B cell (primary cell): ENCODE data around the gene EEF1A2. TPM values are rescaled to one million over a fixed set of nuclear protein-coding genes. Genes with fewer than 3 reads are reported as not detected.

Experiments
- ATAC-seq: fragments of 200-7000 bp; cut with Tn5 transposase; one replicate; pipeline ENCODE4 v1.10.0; 2021; ENCODE audit warnings: low read depth, mild to moderate bottlenecking, moderate number of reproducible peaks, moderate library complexity
- CTCF ChIA-PET: fragments of 350-600 bp; sonication (Branson Sonifier 250); formaldehyde crosslinking; loops from one replicate; lab custom pipeline; 2021; ENCODE audit warnings: antibody characterized with exemption, inconsistent platforms; lab: Charles Lee
- POLR2A ChIA-PET: fragments of 350-600 bp; sonication (Branson Sonifier 250); formaldehyde crosslinking; loops from one replicate; lab custom pipeline; 2021; ENCODE audit warnings: antibody characterized with exemption; lab: Charles Lee
- DNase-seq: peaks from one replicate; pipeline ENCODE4 v3.0.0; 2013
- H2AFZ ChIP-seq: 2 replicates; pipeline ENCODE4 v1.6.1; 2012; ENCODE audit warnings: mild to moderate bottlenecking, low read depth, low read length; ENCODE audit not compliant: insufficient read depth, poor library complexity, severe bottlenecking
- H3K27ac ChIP-seq, 2 donors: 1 replicate in 1 of 2; 2 replicates in 1 of 2; pipeline ENCODE4 v1.5.1; 2012 to 2013; ENCODE audit warnings: low read length in 2 of 2, mild to moderate bottlenecking in 2 of 2, moderate library complexity in 1 of 2
- H3K27me3 ChIP-seq, 4 experiments: fragments of 200-600 bp in 1 of 4; sonication (generic) in 1 of 4; replicated peaks in 1 of 4; 1 replicate in 2 of 4; 2 replicates in 2 of 4; pipeline versions ENCODE4 v1.6.1 to v1.7.0; 2013 to 2016; ENCODE audit warnings: low read length in 3 of 4, mild to moderate bottlenecking in 2 of 4, mixed read lengths in 1 of 4, moderate library complexity in 1 of 4; ENCODE audit not compliant: insufficient read depth in 4 of 4, control insufficient read depth in 3 of 4; ENCODE audit errors: control extremely low read depth in 1 of 4
- H3K36me3 ChIP-seq, 2 experiments: replicated peaks in 1 of 2; 1 replicate in 1 of 2; 2 replicates in 1 of 2; pipeline versions ENCODE4 v1.6.1 to v1.7.1; 2013; ENCODE audit warnings: low read length in 1 of 2; ENCODE audit not compliant: insufficient read depth in 2 of 2, control insufficient read depth in 1 of 2; ENCODE audit errors: control extremely low read depth in 1 of 2, extremely low read depth in 1 of 2
- H3K4me1 ChIP-seq, 2 donors: fragments of 200-600 bp in 1 of 2; sonication (generic) in 1 of 2; 1 replicate in 1 of 2; 2 replicates in 1 of 2; pipeline versions ENCODE4 v1.5.1 to v1.6.1; 2013 to 2017; ENCODE audit warnings: low read length in 2 of 2; ENCODE audit not compliant: control insufficient read depth in 2 of 2, insufficient read depth in 2 of 2
- H3K4me2 ChIP-seq: replicated peaks from 2 replicates; pipeline ENCODE3; 2012; ENCODE audit warnings: mild to moderate bottlenecking, low read depth, low read length; ENCODE audit not compliant: poor library complexity, severe bottlenecking
- H3K4me3 ChIP-seq, 5 experiments: fragments of 200-600 bp in 1 of 5; sonication (generic) in 1 of 5; 1 replicate in 3 of 5; 2 replicates in 2 of 5; pipeline versions ENCODE4 v1.5.1 to v1.7.0; 2011 to 2016; ENCODE audit warnings: low read length in 4 of 5, mild to moderate bottlenecking in 4 of 5, low read depth in 2 of 5, control low read depth in 1 of 5, moderate library complexity in 1 of 5; ENCODE audit not compliant: insufficient read depth in 1 of 5; ENCODE audit errors: control extremely low read depth in 1 of 5, extremely low read depth in 1 of 5
- H3K79me2 ChIP-seq: fragments of 200-600 bp; sonication (generic); one replicate; pipeline ENCODE4 v1.6.0; 2016; ENCODE audit warnings: low read length; ENCODE audit not compliant: control insufficient read depth, insufficient read depth
- H3K9ac ChIP-seq: fragments of 200-600 bp; sonication (generic); 2 replicates; pipeline ENCODE4 v1.6.1; 2017; ENCODE audit warnings: mild to moderate bottlenecking, low read length, moderate library complexity
- H3K9me3 ChIP-seq, 3 donors: one replicate each; pipeline versions ENCODE4 v1.6.1 to v1.7.1; 2013; ENCODE audit warnings: low read length in 2 of 3; ENCODE audit not compliant: control insufficient read depth in 2 of 3, insufficient read depth in 1 of 3; ENCODE audit errors: control extremely low read depth in 1 of 3
- H4K20me1 ChIP-seq: 2 replicates; pipeline ENCODE4 v1.6.0; 2012; ENCODE audit warnings: mild to moderate bottlenecking, low read length; ENCODE audit not compliant: insufficient read depth, control insufficient read depth, poor library complexity, severe bottlenecking
- H3K27ac Mint-ChIP-seq: one replicate; pipeline ENCODE4 v1.8.0; 2021; ENCODE audit warnings: mixed read lengths
- H3K27me3 Mint-ChIP-seq: one replicate; pipeline ENCODE4 v1.8.0; 2021; ENCODE audit warnings: mixed read lengths
- H3K4me1 Mint-ChIP-seq: one replicate; pipeline ENCODE4 v1.8.0; 2021; ENCODE audit warnings: mixed read lengths
- H3K4me3 Mint-ChIP-seq: one replicate; pipeline ENCODE4 v1.8.0; 2021; ENCODE audit warnings: mixed read lengths
- H3K9me3 Mint-ChIP-seq: one replicate; pipeline ENCODE4 v1.8.0; 2022; ENCODE audit warnings: mixed read lengths; ENCODE audit not compliant: insufficient read depth
- EZH2 ChIP-seq: IDR thresholded peaks from 2 replicates; pipeline ENCODE4 v1.6.1; 2012; ENCODE audit warnings: borderline replicate concordance, low read depth, mild to moderate bottlenecking, moderate library complexity, low read length; ENCODE audit not compliant: insufficient read depth, poor library complexity, severe bottlenecking
- WGBS: methylation state at CpG from one replicate; pipeline ENCODE4 v1.1.5; 2013; ENCODE audit warnings: missing lambda C conversion rate; ENCODE audit not compliant: insufficient coverage; 5-methylcytosine and 5-hydroxymethylcytosine counted together
- intact Hi-C: fragments of 100-400 bp; cut with micrococcal nuclease; formaldehyde crosslinking; loops from one replicate; pipeline ENCODE4 v1.10.0; 2022
- polyA plus RNA-seq: library from polyadenylated mRNA; depleted of rRNA; stranded (reverse); fragments of >200 nt; gene quantifications from 2 replicates; pipeline ENCODE4 v1.2.3, GENCODE V29; 2012
- total RNA-seq, 2 donors: library from RNA; stranded (reverse); fragments of 120-200 nt in 1 of 2; gene quantifications; 1 replicate in 1 of 2; 2 replicates in 1 of 2; pipeline versions ENCODE4 v1.2.3 to v1.2.4, GENCODE V29; 2013 to 2022
- TF ChIP-seq, protein P1 (sequence below): fragments of 200-600 bp; IDR thresholded peaks from one replicate; pipeline ENCODE4 v1.8.0; 2022; ENCODE audit warnings: antibody characterized with exemption, mild to moderate bottlenecking

Gene EEF1A2
- total and polyA plus RNA-seq, 2 donors (not counting 1 experiment from before 2014, with no cell fraction given), result 2.2 to 2.9 TPM

DNA sequence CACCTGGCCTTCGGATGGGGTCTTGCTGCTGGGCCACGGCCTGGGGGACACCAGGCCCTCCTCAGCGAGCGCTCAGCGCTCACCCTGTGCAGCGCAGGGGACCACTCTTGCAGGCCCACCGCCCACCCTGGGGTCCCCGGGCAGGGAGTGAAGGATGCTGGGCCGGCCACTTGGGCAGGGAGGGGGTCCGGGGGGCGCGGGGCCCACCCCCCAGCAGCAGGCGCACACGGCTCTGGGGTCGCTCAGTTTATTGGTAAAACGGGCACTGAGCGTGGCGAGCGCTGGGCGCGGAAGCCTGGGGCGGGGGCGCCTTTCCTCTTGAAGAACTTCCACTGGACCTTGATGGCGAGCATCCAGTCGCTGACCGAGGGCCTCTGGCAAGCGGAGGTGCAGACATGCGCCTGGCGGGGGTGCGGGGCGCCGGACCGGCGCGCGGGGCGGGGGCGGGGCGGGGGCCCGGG is 11.1 kb downstream of the EEF1A2 start:
- Histone ChIP-seq H3K4me1 (peaks cover 0 to 5% of the 10 kb centered on the region in 2 donors), H3K4me2 (no peak overlapping the region), H3K36me3 (no peaks in the 10 kb centered on the region), H3K9me3 (peaks cover 0 to 21% (median 0%) of the 10 kb centered on the region in 3 donors), H4K20me1 (no peaks in the 10 kb centered on the region), H3K79me2 (no peaks in the 10 kb centered on the region), H3K4me3 (no peak overlapping the region), H3K27ac (no peak overlapping the region), H3K27me3 (peaks cover 0 to 39% (median 6%) of the 10 kb centered on the region in 4 experiments), H3K9ac (no peak overlapping the region), H2AFZ (no peak overlapping the region)
- TF ChIP-seq EZH2, result no peak
- TF ChIP-seq, protein P1, sequence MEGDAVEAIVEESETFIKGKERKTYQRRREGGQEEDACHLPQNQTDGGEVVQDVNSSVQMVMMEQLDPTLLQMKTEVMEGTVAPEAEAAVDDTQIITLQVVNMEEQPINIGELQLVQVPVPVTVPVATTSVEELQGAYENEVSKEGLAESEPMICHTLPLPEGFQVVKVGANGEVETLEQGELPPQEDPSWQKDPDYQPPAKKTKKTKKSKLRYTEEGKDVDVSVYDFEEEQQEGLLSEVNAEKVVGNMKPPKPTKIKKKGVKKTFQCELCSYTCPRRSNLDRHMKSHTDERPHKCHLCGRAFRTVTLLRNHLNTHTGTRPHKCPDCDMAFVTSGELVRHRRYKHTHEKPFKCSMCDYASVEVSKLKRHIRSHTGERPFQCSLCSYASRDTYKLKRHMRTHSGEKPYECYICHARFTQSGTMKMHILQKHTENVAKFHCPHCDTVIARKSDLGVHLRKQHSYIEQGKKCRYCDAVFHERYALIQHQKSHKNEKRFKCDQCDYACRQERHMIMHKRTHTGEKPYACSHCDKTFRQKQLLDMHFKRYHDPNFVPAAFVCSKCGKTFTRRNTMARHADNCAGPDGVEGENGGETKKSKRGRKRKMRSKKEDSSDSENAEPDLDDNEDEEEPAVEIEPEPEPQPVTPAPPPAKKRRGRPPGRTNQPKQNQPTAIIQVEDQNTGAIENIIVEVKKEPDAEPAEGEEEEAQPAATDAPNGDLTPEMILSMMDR, result no peak
- H3K4me1 Mint-ChIP-seq, result peaks cover 1% of the 10 kb centered on the region
- ATAC-seq (no peak), DNase-seq (no peak)
- peaks cover 2% of the 10 kb centered on the region for H3K9me3 Mint-ChIP-seq
- WGBS, result 19% methylated on average over 39 of the region's 40 CpGs
- ChIA-PET CTCF (no interaction called here), POLR2A (no interaction called here)
- no peak overlapping the region for H3K27ac Mint-ChIP-seq
- H3K27me3 Mint-ChIP-seq, result peaks cover 14% of the 10 kb centered on the region
- intact Hi-C loops, result no loop called here
- no peak overlapping the region for H3K4me3 Mint-ChIP-seq

DNA sequence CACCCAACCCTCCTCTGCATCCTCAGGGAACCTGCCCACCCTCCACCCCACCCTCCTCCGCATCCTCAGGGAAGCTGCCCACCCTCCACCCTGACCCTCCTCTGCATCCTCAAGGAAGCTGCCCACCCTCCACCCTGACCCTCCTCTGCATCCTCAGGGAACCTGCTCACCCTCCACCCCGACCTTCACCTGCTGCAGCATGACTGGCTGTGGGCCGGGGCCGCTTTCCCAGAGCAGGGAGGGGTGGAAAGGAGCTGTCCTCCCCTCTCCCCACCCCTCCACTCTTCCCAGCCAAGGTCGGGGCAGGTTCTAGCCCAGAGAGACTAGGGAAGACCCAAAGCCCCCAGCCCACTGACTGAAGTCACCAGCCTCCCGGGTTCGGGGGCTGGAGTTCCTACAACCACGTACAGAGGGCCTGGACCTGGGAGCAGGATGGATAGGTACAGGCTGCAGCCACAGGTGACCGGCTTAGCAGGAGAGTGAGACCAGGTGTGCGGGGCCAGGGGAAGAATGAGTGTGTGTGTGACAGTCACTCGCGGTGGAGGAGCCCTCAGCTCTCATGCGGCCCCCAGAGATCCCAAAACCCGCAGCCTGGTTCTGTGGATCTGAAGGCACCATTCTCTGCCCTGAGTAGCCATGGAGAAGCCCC is 11.6 kb downstream of the EEF1A2 start:
- ATAC-seq, result no peak
- Histone ChIP-seq H3K79me2 (no peaks in the 10 kb centered on the region), H3K27me3 (peaks cover 0 to 43% (median 6%) of the 10 kb centered on the region in 4 experiments), H4K20me1 (no peaks in the 10 kb centered on the region), H3K4me1 (peaks cover 0 to 5% of the 10 kb centered on the region in 2 donors), H3K36me3 (no peaks in the 10 kb centered on the region), H3K4me2 (no peak overlapping the region), H2AFZ (no peak overlapping the region), H3K27ac (no peak overlapping the region), H3K9me3 (peaks cover 0 to 21% (median 0%) of the 10 kb centered on the region in 3 donors), H3K9ac (no peak overlapping the region), H3K4me3 (no peak overlapping the region)
- no peak for TF ChIP-seq EZH2
- TF ChIP-seq, protein P1, result no peak
- no peak for DNase-seq
- ChIA-PET CTCF (no interaction called here), POLR2A (no interaction called here)
- no peak overlapping the region for H3K4me3 Mint-ChIP-seq
- intact Hi-C loops, result no loop called here
- peaks cover 2% of the 10 kb centered on the region for H3K9me3 Mint-ChIP-seq
- H3K27me3 Mint-ChIP-seq, result peaks cover 18% of the 10 kb centered on the region
- H3K4me1 Mint-ChIP-seq, result peaks cover 1% of the 10 kb centered on the region
- WGBS, result 71% methylated on average over 11 of the region's 14 CpGs
- no peak overlapping the region for H3K27ac Mint-ChIP-seq
